Hepatocyte (in vitro differentiated cells): Measurements from ENCODE around the gene MFRP. TPM values are rescaled to one million over a fixed set of nuclear protein-coding genes. Genes with fewer than 3 reads are reported as not detected.

ENCODE experiments used
- DNase-seq: peaks from one replicate; pipeline ENCODE4 v3.0.0-alpha.2; 2016; ENCODE audit warnings: low spot score
- H2AFZ ChIP-seq: fragments of 200-600 bp; sonication (generic); 2 replicates; pipeline ENCODE4 v1.6.0; 2016; ENCODE audit warnings: antibody characterized with exemption, mild to moderate bottlenecking
- H3K27ac ChIP-seq: fragments of 200-600 bp; sonication (generic); 2 replicates; pipeline ENCODE4 v1.5.1; 2016; ENCODE audit warnings: mild to moderate bottlenecking
- H3K27me3 ChIP-seq: fragments of 200-600 bp; sonication (generic); 2 replicates; pipeline ENCODE4 v1.6.1; 2016
- H3K36me3 ChIP-seq: fragments of 200-600 bp; sonication (generic); replicated peaks from 2 replicates; pipeline ENCODE4 v1.5.1; 2016; ENCODE audit warnings: low read depth; ENCODE audit not compliant: insufficient read depth
- H3K4me1 ChIP-seq: fragments of 200-600 bp; sonication (generic); 2 replicates; pipeline ENCODE4 v1.5.1; 2016; ENCODE audit warnings: mild to moderate bottlenecking, moderate library complexity; ENCODE audit not compliant: insufficient read depth
- H3K4me2 ChIP-seq: fragments of 200-600 bp; sonication (generic); 2 replicates; pipeline ENCODE4 v1.6.0; 2016
- H3K4me3 ChIP-seq: fragments of 200-600 bp; sonication (generic); 2 replicates; pipeline ENCODE4 v1.5.1; 2016; ENCODE audit warnings: mild to moderate bottlenecking
- H3K79me2 ChIP-seq: fragments of 200-600 bp; sonication (generic); 2 replicates; pipeline ENCODE4 v1.6.0; 2017; ENCODE audit warnings: mild to moderate bottlenecking
- H3K9me2 ChIP-seq: fragments of 200-600 bp; sonication (generic); replicated peaks from 2 replicates; pipeline ENCODE4 v1.6.0; 2017; ENCODE audit warnings: mild to moderate bottlenecking; ENCODE audit not compliant: insufficient read depth
- H3K9me3 ChIP-seq: fragments of 200-600 bp; sonication (generic); 2 replicates; pipeline ENCODE4 v1.5.1; 2016; ENCODE audit warnings: low read depth, mild to moderate bottlenecking
- H4K20me1 ChIP-seq: fragments of 200-600 bp; sonication (generic); 2 replicates; pipeline ENCODE4 v1.6.0; 2016; ENCODE audit warnings: mild to moderate bottlenecking; ENCODE audit not compliant: insufficient read depth, poor library complexity, severe bottlenecking
- CTCF ChIP-seq: fragments of 200-600 bp; sonication (generic); IDR thresholded peaks from 2 replicates; pipeline ENCODE4 v1.5.1; 2016; ENCODE audit warnings: antibody characterized with exemption, mild to moderate bottlenecking; ENCODE audit not compliant: poor library complexity
- EZH2 ChIP-seq: fragments of 200-600 bp; sonication (generic); IDR thresholded peaks from 2 replicates; pipeline ENCODE4 v1.6.1; 2016; ENCODE audit warnings: antibody characterized with exemption, mild to moderate bottlenecking, borderline replicate concordance
- EZH2phosphoT487 ChIP-seq: fragments of 200-600 bp; sonication (generic); IDR thresholded peaks from one replicate; pipeline ENCODE4 v1.6.1; 2018; ENCODE audit warnings: antibody characterized with exemption, mild to moderate bottlenecking, low read depth, moderate library complexity; ENCODE audit not compliant: unreplicated experiment, severe bottlenecking
- WGBS: methylation state at CpG from one replicate; pipeline ENCODE4 v1.1.6; 2016; ENCODE audit warnings: low lambda C conversion rate; ENCODE audit errors: missing lambda C conversion rate; 5-methylcytosine and 5-hydroxymethylcytosine counted together
- polyA plus RNA-seq: library from polyadenylated mRNA; unstranded; fragments of >200 nt; fragmentation: Nextera tagmentation; extraction: Ambion mirVana; gene quantifications from 2 replicates; pipeline ENCODE4 v1.2.1, GENCODE V29; 2016
- total RNA-seq: library from RNA; depleted of rRNA; stranded (reverse); fragments of >200 nt; gene quantifications from 2 replicates; pipeline ENCODE4 v1.2.3, GENCODE V29; 2014

Gene MFRP
- total and polyA plus RNA-seq, 2 experiments from 2014 or later: not detected

- peak overlapping the region; percentile 56 for H3K27ac ChIP-seq
- H4K20me1 ChIP-seq: no peaks in the 10 kb centered on the region
- peak; percentile 67 for DNase-seq
- 2% methylated on average over 27 of the region's 60 CpGs for WGBS
- H3K79me2 ChIP-seq: no peaks in the 10 kb centered on the region
- H3K4me1 ChIP-seq: peaks cover 20% of the 10 kb centered on the region
- peak overlapping the region; percentile 63 for H3K4me3 ChIP-seq
- no peaks in the 10 kb centered on the region for H3K9me2 ChIP-seq
- TF ChIP-seq CTCF: no peak
- no peaks in the 10 kb centered on the region for H3K9me3 ChIP-seq
- peaks cover 23% of the 10 kb centered on the region for H3K27me3 ChIP-seq
- peak overlapping the region; percentile 92 for H2AFZ ChIP-seq
- peak overlapping the region; percentile 98 for H3K4me2 ChIP-seq
- no peaks in the 10 kb centered on the region for H3K36me3 ChIP-seq
Measured at GRCh38 chr11:119320776-119321524, 25.6 kb downstream of the MFRP start.

- H3K9me3 ChIP-seq: no peaks in the 10 kb centered on the region
- peaks cover 26% of the 10 kb centered on the region for H3K4me1 ChIP-seq
- peaks cover 29% of the 10 kb centered on the region for H3K27me3 ChIP-seq
- no peaks in the 10 kb centered on the region for H4K20me1 ChIP-seq
- H3K9me2 ChIP-seq: no peaks in the 10 kb centered on the region
- peak overlapping the region; percentile 92 for H2AFZ ChIP-seq
- no peak for TF ChIP-seq EZH2phosphoT487
- no peak for TF ChIP-seq EZH2
- no peak for TF ChIP-seq CTCF
- WGBS: 41% methylated on average over 12 of the region's 17 CpGs
- no peak for DNase-seq
- no peaks in the 10 kb centered on the region for H3K79me2 ChIP-seq
- H3K36me3 ChIP-seq: no peaks in the 10 kb centered on the region
- peak overlapping the region; percentile 63 for H3K4me3 ChIP-seq
- H3K4me2 ChIP-seq: peak overlapping the region; percentile 98
- H3K27ac ChIP-seq: peak overlapping the region; percentile 15
Measured at GRCh38 chr11:119320240-119320775, 26.2 kb downstream of the MFRP start.

- 78% methylated on average over 11 of the region's 11 CpGs for WGBS
- H2AFZ ChIP-seq: no peak overlapping the region
- H3K27me3 ChIP-seq: peaks cover 35% of the 10 kb centered on the region
- H3K27ac ChIP-seq: no peak overlapping the region
- H3K79me2 ChIP-seq: no peaks in the 10 kb centered on the region
- H3K9me3 ChIP-seq: no peaks in the 10 kb centered on the region
- H3K9me2 ChIP-seq: no peaks in the 10 kb centered on the region
- no peak for DNase-seq
- TF ChIP-seq EZH2phosphoT487 (no peak), CTCF (no peak), EZH2 (no peak)
- no peak overlapping the region for H3K4me3 ChIP-seq
- H3K4me1 ChIP-seq: peaks cover 31% of the 10 kb centered on the region
- H3K36me3 ChIP-seq: no peaks in the 10 kb centered on the region
- no peaks in the 10 kb centered on the region for H4K20me1 ChIP-seq
- no peak overlapping the region for H3K4me2 ChIP-seq
Measured at GRCh38 chr11:119319700-119320239, 26.7 kb downstream of the MFRP start.
